Activated CD4-positive, alpha-beta T cell treated with anti-CD3 and anti-CD28 coated beads for 1 hour (primary cell): ENCODE results near the gene NDUFS1.
"Not testable (repeated sequence)": the region's sequence is repeated elsewhere in the genome, so short reads cannot be mapped to it uniquely, and the experiment has no call there.

Experiments
- DNase-seq: peaks from one replicate; pipeline ENCODE4 v3.0.0-alpha.2; 2020

Gene NDUFS1

DNA sequence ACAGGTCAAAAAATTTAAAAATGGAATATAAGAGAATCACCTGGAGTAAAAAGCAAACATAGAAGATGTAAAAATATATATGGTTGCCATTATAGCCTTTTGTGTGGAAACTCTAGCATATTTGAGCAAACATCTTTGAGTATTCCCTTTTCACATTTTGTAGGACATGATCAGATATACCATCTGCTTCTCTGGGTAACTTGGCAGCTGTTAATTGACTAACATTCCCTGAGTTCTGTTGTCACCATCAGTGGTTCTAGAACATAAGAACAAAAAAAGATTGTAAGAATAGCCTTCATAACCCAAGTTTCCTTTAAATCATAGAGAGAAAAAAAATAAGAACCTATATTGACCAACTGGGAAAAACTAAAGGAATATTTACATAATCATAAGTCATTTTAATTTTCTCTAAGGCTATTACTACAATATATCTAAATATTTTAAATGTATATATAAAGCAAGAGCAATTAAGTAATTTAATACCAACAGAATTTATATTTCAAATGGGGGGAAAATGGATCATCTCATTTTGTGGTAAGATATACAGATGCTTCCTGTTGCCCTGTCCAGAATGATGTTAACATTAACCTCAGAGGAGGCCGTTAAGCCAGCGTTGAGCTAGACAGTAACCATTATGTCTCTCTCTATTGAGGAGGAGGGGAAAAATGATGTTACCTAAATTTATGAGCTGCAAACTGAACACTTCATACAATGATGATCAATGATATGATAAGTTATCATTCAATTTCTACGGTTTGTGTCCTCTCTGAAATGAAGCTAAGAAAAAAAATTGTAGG, 63.5 kb downstream of the NDUFS1 start:
- DNase-seq, result no peak

DNA sequence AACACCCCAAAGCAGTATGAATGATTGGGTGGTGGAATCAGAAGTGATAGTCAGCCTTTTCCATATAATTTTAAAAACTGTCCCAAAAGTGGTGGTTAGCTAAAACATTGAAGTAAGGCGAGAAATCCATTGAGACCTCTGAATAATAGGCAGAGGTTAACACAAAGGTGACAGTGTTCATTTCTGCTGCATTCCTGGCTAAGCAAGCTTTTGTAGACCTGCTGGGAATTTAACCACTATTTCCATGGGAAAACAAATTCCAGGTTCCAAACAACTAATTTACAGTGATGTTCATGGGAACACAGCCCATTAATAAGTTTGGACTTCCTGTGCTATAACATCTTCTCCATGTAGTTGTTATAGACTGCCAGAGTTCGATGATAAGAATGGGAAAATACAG, 66.9 kb downstream of the NDUFS1 start:
- DNase-seq, result no peak

- no peak for DNase-seq
Measured at GRCh38 chr2:206088248-206088647, 71.0 kb downstream of the NDUFS1 start.

GRCh38 chr2:206086716-206087350, 72.4 kb downstream of the NDUFS1 start:
- no peak for DNase-seq

DNA sequence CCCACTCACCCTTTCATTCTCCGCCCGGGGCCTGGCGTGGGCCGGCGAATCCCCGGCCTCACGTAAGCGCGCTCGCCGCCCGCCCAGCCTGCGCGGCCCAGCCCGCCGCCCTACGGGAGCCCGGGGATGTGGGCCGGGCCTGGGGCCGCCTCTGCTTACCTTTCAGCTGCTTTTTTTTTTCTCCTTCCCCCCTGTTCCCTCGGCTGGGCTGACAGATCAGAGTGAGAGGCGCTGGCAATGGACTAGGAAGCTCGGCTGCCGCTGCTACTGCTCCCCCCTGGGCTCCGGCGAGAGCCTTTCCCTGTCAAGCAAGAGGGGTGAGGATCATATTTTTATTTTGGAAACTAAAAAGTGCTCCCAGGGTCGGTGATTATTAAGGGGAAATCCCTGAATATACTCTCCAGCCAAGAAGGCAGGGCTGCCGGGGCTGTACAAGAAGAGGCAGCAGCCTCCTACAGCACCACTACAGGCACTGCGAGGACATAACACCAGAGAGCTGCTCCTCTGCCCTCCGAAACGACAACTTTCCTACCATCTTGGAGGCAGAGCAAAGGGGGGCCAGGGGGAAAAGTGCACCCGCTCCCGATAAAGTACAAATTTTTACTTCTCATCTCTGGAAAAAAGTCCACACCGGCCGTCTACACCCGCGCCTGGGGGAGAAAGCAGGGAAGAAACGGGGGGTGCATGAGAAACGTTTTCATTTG, 73.3 kb downstream of the NDUFS1 start, which contains the start of gene INO80D:
Gene INO80D, minus strand, starts transcription at position 433 of the 704 bp plus-strand sequence. CDS start 23,158 bp downstream, outside the sequence.
- peak; percentile 68 for DNase-seq

DNA sequence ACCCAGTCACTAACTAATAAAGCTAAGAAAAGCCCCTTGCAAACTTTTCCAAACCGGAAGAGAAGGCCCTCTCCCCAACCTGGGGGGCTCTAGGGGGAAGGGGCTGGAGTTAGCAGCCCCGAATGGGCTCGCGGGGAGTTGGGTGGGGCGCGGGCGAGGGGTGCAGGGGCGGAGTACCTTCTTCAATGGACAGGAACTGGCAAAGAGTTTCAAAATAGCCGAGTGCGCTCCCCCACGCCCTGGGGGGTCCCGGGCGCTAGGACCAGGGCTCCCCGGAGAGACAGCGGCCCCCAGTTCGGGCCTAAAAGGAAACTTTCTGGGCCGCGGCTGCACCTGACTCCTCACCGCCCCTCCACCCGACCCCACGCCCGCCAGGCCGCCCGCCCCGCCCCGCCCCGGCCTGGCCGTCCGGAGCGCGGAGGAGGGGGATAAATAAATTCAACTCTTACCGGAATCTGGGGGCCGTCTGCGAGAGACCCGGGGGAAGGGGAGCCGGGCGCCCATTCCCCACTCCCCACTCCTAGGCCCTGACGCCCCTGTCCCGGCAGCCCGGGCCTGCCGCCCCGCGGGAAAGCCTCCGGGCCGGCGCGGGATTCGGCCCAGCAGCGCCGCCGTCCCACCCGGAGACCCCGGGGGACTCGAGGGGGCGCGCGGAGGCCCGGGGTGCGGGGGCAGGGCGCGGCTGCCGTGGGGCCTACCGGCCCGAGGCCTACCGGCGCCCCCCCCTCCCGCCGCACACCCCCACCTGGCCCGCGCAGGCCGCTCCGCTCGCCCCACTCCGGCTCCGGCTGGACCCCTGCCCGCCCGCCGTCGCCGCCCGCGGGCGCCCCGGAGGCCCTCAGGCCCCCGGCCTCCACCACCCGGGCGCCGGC, 74.1 kb downstream of the NDUFS1 start:
- DNase-seq, result peak; percentile 29

GRCh38 chr2:206084439-206084869, 74.8 kb downstream of the NDUFS1 start:
- DNase-seq, result no peak

- no peak for DNase-seq
Measured at GRCh38 chr2:206083602-206084438, 75.4 kb downstream of the NDUFS1 start.

DNA sequence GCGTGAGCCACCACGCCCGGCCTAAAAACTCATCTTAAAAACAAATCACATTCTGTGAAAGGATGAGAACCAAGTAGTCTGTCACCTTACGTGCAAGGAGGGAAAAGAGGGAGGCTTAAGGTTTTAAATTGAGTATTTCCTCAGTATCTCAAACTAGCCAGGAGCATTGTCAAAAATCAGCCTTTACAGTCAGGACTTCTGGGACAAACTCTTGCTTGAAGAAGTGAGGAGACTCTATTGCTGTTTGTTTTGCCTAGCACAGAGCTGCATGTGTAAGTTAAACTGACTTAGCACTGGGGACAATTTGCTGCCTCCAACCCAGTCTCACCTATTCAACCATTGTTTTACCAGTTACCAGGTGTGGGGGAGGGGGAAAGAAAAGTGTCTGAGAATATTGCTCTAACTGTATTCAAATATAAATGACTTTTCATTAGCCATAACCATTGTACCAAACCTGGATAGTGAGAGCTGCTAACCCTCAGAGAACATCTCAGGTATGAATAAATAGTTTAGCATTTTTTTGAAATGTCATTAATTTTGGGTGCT, 76.9 kb downstream of the NDUFS1 start:
- DNase-seq, result no peak

DNA sequence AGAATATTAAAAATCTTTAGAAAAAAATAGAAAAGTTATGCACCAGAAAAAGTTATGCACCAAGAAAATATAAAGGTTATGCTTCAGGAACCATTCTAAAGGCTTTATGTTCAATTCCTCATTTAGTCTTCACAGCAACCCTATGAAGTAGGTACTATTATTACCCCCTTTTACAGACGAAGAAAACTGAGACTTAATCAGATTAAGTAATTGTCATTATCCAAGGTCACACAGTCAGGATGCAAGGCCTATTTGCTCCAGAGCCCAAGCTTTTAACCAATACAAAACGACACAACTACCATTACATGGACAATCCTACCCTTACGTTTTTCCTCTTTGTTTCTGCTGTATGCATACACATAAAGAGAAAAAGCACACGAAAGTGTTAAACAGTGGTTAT, 78.3 kb downstream of the NDUFS1 start:
- DNase-seq, result no peak

DNA sequence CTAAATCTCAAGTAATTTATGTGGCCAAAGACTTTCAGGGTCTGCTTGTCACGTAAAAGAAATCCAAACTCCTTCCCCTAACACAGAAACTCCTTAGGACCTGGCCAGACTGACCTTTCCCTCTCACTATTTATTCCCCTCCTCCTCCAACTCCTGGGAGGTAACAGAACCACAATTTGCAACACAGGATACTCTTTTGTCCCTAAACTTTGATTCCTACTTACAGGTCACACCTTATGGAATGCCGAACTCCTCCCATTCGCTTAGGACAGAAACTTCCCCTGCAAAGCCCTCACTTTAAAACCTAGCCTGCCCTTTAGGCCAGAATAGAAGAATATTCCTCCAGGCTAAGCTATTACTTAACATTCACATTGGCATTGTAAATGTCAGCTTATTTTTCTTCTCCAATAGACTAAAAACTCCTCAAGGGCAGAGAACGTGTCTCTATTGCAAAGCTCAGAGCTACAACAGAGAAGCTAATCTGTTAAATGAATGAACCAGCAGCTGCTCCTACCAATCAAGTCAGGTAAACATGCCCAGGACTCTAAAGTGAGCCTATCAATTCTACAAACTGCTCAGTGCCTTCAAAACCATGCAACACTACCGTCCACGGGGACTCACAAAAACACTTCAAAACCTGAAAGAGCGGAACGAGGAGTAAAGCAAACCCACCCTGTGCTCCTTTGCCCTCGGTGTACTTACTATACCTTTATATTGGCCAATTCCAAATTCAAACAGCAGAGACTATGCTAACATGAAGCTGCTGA, 79.4 kb downstream of the NDUFS1 start:
- DNase-seq, result no peak

- not testable (repeated sequence) for DNase-seq
Measured at GRCh38 chr2:206077879-206078278, 81.4 kb downstream of the NDUFS1 start.

- DNase-seq, result no peak
Measured at GRCh38 chr2:206075113-206075512, 84.1 kb downstream of the NDUFS1 start.

DNA sequence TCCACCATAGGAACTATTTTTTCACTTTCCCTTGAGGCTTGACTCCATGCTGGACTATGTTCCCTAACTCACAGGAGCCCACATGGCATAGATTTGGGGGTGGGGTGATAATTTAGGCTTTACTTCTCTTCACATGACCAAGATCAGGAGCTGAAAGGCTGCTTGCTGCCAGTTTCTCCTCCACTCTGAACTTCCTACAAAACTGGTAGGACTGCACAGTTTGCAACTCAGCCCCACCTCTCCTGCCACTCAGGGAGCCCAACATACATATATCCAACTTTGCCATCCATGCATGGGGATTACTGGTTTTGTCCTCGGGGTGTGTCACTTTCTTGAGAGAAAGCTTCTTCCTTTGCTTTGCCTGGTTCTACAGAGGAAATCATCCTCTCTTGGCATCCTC, 87.4 kb downstream of the NDUFS1 start:
- no peak for DNase-seq

- DNase-seq, result no peak
Measured at GRCh38 chr2:206069417-206069816, 89.8 kb downstream of the NDUFS1 start.

GRCh38 chr2:206068207-206068606, 91.0 kb downstream of the NDUFS1 start:
- DNase-seq, result no peak
